Activated CD4-positive, alpha-beta memory T cell treated with anti-CD3 and anti-CD28 coated beads for 36 hours (primary cell): Measurements from ENCODE around the gene ZNF536. TPM values are rescaled to one million over a fixed set of nuclear protein-coding genes. Genes with fewer than 3 reads are reported as not detected.

Experiments
- CTCF ChIA-PET: fragments of 350-600 bp; sonication (Branson Sonifier 250); formaldehyde crosslinking; loops from one replicate; lab custom pipeline; 2021; ENCODE audit warnings: antibody characterized with exemption, inconsistent platforms; lab: Charles Lee
- POLR2A ChIA-PET: fragments of 350-600 bp; sonication (Branson Sonifier 250); formaldehyde crosslinking; loops from one replicate; lab custom pipeline; 2021; ENCODE audit warnings: antibody characterized with exemption; lab: Charles Lee
- DNase-seq: peaks from one replicate; pipeline ENCODE4 v3.0.0-alpha.2; 2020
- H3K27ac Mint-ChIP-seq: one replicate; pipeline ENCODE4 v1.8.0; 2021; ENCODE audit warnings: mixed read lengths
- H3K27me3 Mint-ChIP-seq: one replicate; pipeline ENCODE4 v1.8.0; 2021; ENCODE audit warnings: mixed read lengths
- H3K36me3 Mint-ChIP-seq: one replicate; pipeline ENCODE4 v1.8.0; 2021; ENCODE audit warnings: mixed read lengths
- H3K4me1 Mint-ChIP-seq: one replicate; pipeline ENCODE4 v1.8.0; 2021; ENCODE audit warnings: low read depth, mixed read lengths
- H3K4me3 Mint-ChIP-seq: one replicate; pipeline ENCODE4 v1.8.0; 2021; ENCODE audit warnings: mild to moderate bottlenecking, mixed read lengths
- H3K9me3 Mint-ChIP-seq: one replicate; pipeline ENCODE4 v1.8.0; 2021; ENCODE audit warnings: mixed read lengths
- intact Hi-C: fragments of 100-400 bp; cut with micrococcal nuclease; formaldehyde crosslinking; loops from one replicate; pipeline ENCODE4 v1.15.1; 2023
- total RNA-seq, 2 experiments: library from RNA; stranded (reverse); gene quantifications; one replicate each; pipeline ENCODE4 v1.2.3, GENCODE V29; 2021

ZNF536 gene
- total RNA-seq, 2 experiments from 2014 or later, result not detected

DNA sequence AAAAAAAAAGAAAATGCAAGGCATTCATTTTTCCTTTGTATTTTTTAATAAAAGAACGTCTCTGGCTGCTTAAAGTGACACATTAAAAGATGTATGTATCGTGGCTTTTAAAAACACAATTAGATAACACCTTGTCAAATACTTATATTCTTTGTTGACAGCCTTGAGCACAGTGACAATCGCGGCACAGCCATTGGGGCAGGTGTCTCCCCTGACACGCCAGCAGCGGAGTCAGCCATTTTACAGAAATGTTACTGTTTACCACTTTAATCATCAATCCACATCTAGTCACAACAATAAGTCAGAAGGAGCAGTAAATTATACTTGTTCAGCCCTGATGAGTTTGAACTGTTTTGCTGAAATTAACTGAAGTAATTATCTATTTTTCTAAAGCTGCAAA is 224.1 kb downstream of the ZNF536 start:
- CTCF ChIA-PET, result no interaction called here

DNA sequence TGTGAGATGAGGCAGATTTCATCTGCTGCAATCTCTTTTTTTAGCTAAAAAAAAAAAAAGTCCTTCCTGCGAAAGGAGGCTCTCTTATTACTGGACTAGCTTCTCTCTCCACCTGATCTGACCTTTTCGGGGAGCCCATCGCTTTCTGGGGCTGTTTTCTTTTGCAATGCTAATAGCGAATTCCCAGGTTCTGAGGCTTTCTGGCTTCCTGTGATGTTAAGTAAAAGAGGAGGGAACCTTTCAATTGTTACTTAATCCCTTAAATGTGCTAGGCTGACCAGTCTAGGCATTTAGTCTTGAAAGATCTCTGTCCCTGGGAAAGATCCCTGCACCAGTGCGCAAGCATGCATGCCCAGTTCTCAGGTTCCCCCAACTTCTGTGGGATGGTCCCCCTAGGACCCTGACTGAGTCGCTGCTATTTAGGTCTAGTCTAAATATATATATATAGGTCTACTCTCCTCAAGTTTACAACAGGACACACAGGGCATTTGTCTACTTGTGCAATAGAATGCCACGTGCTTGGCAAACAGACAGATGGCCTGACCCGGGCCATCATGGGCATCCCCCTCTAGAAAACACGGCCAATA is 224.7 kb downstream of the ZNF536 start:
- no peaks in the 10 kb centered on the region for H3K4me1 Mint-ChIP-seq
- H3K27ac Mint-ChIP-seq, result no peak overlapping the region
- no peak overlapping the region for H3K4me3 Mint-ChIP-seq
- intact Hi-C loops, result no loop called here
- H3K27me3 Mint-ChIP-seq, result peaks cover 8% of the 10 kb centered on the region
- ChIA-PET CTCF (interaction anchor here (1.0 kb wide), 1 partner anchor 53 kb away, joined by 3 read pairs; no protein-coding TSS in a partner anchor), POLR2A (no interaction called here)
- H3K36me3 Mint-ChIP-seq, result no peaks in the 10 kb centered on the region
- no peaks in the 10 kb centered on the region for H3K9me3 Mint-ChIP-seq
- DNase-seq, result no peak

More for the DNA sequence above, 224.1 kb downstream of the ZNF536 start:
- peaks cover 8% of the 10 kb centered on the region for H3K27me3 Mint-ChIP-seq
- H3K4me1 Mint-ChIP-seq, result no peaks in the 10 kb centered on the region
- DNase-seq, result no peak
- H3K4me3 Mint-ChIP-seq, result no peak overlapping the region
- no peaks in the 10 kb centered on the region for H3K9me3 Mint-ChIP-seq
- no peak overlapping the region for H3K27ac Mint-ChIP-seq
- no peaks in the 10 kb centered on the region for H3K36me3 Mint-ChIP-seq
- intact Hi-C loops, result no loop called here
- POLR2A ChIA-PET, result no interaction called here

GRCh38 chr19:30598688-30599087 is 226.5 kb downstream of the ZNF536 start:
- DNase-seq, result no peak
- no peaks in the 10 kb centered on the region for H3K36me3 Mint-ChIP-seq
- ChIA-PET POLR2A (no interaction called here), CTCF (no interaction called here)
- H3K27ac Mint-ChIP-seq, result no peak overlapping the region
- peaks cover 8% of the 10 kb centered on the region for H3K27me3 Mint-ChIP-seq
- H3K4me1 Mint-ChIP-seq, result no peaks in the 10 kb centered on the region
- H3K4me3 Mint-ChIP-seq, result no peak overlapping the region
- H3K9me3 Mint-ChIP-seq, result no peaks in the 10 kb centered on the region
- intact Hi-C loops, result no loop called here

- H3K9me3 Mint-ChIP-seq, result no peaks in the 10 kb centered on the region
- H3K27ac Mint-ChIP-seq, result no peak overlapping the region
- no peak for DNase-seq
- ChIA-PET CTCF (no interaction called here), POLR2A (no interaction called here)
- H3K4me1 Mint-ChIP-seq, result no peaks in the 10 kb centered on the region
- H3K4me3 Mint-ChIP-seq, result no peak overlapping the region
- H3K36me3 Mint-ChIP-seq, result no peaks in the 10 kb centered on the region
- intact Hi-C loops, result no loop called here
- peaks cover 4% of the 10 kb centered on the region for H3K27me3 Mint-ChIP-seq
Measured at GRCh38 chr19:30602661-30603350, 230.6 kb downstream of the ZNF536 start.

- Mint-ChIP-seq H3K36me3 (no peaks in the 10 kb centered on the region), H3K27me3 (peaks cover 3% of the 10 kb centered on the region), H3K27ac (no peak overlapping the region), H3K9me3 (no peaks in the 10 kb centered on the region), H3K4me3 (no peak overlapping the region), H3K4me1 (no peaks in the 10 kb centered on the region)
- ChIA-PET CTCF (interaction anchor here (0.7 kb wide), 1 partner anchor 21 kb away, joined by 3 read pairs; no protein-coding TSS in a partner anchor), POLR2A (no interaction called here)
- intact Hi-C loops, result no loop called here
- DNase-seq, result no peak
Measured at GRCh38 chr19:30604657-30605056, 232.5 kb downstream of the ZNF536 start.

GRCh38 chr19:30605333-30605732 is 233.1 kb downstream of the ZNF536 start:
- intact Hi-C loops, result no loop called here
- H3K27ac Mint-ChIP-seq, result no peak overlapping the region
- H3K9me3 Mint-ChIP-seq, result no peaks in the 10 kb centered on the region
- H3K4me1 Mint-ChIP-seq, result no peaks in the 10 kb centered on the region
- H3K4me3 Mint-ChIP-seq, result no peak overlapping the region
- ChIA-PET POLR2A (no interaction called here), CTCF (interaction anchor here (0.7 kb wide), 1 partner anchor 20 kb away, joined by 3 read pairs; no protein-coding TSS in a partner anchor)
- H3K36me3 Mint-ChIP-seq, result no peaks in the 10 kb centered on the region
- no peaks in the 10 kb centered on the region for H3K27me3 Mint-ChIP-seq
- no peak for DNase-seq

DNA sequence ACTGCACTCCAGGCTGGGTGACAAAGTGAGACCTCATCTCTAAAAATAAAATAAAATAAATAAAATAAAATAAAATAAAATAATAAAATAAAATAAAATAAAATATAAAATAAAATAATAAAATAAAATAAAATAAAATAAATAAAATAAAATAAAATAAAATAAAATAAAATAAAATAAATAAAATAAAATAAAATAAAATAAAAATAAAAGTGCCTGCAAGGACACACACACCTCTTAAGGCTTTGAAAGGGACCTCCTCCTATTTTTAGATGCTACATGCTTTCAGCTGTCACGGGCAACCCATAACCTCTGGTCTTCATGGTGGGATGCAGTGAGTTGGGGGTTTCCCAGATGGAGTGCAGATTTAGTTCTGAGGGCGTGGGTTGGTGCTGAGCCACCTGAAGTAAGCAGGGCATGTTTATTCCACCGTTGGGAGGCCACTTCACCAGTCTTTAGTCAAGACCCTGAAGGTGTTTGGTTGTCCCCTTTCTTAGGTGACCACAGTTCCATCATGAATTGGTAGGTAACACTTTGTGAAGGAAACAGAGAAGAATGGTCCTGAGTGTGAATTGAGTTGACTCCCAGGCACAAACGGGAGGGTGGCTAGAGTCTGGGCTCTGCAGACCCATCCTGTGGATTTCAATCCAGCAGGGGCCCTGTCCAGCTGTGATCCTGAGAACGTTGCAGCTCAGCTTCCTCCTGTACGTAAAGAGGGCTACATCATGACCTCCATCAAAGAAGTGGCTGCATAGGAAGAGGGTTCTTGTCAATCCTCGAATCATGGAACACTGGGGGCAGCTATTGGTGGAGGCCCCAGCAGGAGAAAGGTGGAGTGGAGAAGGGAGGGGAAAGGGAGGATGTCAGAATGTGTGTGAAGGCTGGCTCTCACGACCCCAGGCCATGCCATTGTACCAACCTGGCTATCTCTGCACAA is 234.2 kb downstream of the ZNF536 start:
- intact Hi-C loops, result no loop called here
- Mint-ChIP-seq H3K4me1 (no peaks in the 10 kb centered on the region), H3K27ac (no peak overlapping the region), H3K36me3 (no peaks in the 10 kb centered on the region), H3K9me3 (no peaks in the 10 kb centered on the region), H3K27me3 (no peaks in the 10 kb centered on the region), H3K4me3 (no peak overlapping the region)
- CTCF ChIA-PET, result no interaction called here
- no peak for DNase-seq
- POLR2A ChIA-PET, result no interaction called here
